Activated naive CD4-positive, alpha-beta T cell treated with anti-CD3 and anti-CD28 coated beads, Interleukin-2, amount 10 ng/mL, durations not matched to agents 7 days and 5 days (primary cell): ENCODE results near the gene TSPAN17.

Experiments
- CTCF ChIA-PET: fragments of 350-600 bp; sonication (Branson Sonifier 250); formaldehyde crosslinking; loops from one replicate; lab custom pipeline; 2021; ENCODE audit warnings: antibody characterized with exemption; lab: Charles Lee
- DNase-seq: peaks from one replicate; pipeline ENCODE4 v3.0.0-alpha.2; 2020
- H3K27ac Mint-ChIP-seq: one replicate; pipeline ENCODE4 v1.8.0; 2021; ENCODE audit warnings: mild to moderate bottlenecking, moderate library complexity, mixed read lengths
- H3K27me3 Mint-ChIP-seq: one replicate; pipeline ENCODE4 v1.8.0; 2021; ENCODE audit warnings: mild to moderate bottlenecking, mixed read lengths
- H3K36me3 Mint-ChIP-seq: one replicate; pipeline ENCODE4 v1.8.0; 2021; ENCODE audit warnings: mixed read lengths
- H3K4me1 Mint-ChIP-seq: one replicate; pipeline ENCODE4 v1.8.0; 2021; ENCODE audit warnings: mixed read lengths
- H3K4me3 Mint-ChIP-seq: one replicate; pipeline ENCODE4 v1.8.0; 2021; ENCODE audit warnings: mild to moderate bottlenecking, moderate library complexity, mixed read lengths
- H3K9me3 Mint-ChIP-seq: one replicate; pipeline ENCODE4 v1.8.0; 2021; ENCODE audit warnings: mixed read lengths

TSPAN17 gene

DNA sequence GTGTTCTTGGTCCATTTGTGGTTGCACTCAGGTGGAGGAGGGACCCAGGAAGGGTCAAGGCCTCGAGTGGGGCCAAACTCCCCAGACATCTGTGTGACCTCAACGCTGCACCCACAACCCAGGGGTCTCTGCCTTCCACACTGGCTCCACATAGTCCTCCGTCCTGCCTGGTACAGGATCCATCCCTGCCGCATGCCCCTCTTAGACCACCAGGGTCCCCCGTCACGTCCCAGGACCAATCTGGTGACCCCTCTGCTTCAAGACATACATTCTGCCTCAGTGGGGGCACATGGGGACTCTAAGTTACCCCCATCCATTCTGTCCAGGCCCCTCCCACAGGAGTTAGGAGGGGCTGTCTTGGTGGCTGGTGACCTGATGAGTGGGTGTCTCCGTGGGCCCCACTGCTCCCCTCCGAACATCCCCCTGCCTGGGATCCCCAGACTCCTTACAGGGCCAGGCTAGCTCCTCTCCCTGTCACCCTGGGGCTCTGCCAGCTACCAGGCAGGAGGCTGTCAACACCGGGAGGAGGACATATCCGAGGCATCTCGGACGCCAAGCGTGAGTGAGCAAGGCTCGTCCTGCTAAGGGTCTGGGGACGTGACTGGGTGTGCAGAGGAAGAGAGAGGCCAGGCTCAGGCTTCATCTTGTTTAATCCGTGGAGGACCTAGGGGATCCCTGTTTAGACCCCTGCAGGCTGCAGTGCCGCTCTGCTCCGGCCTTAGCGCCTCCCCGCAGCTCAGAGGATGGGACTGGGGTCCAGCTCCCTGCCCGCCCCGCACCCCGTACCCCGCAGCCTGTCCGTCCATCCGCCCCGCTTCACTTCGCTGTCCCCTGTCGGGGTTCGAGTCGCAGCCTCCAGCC is 32.3 kb downstream of the TSPAN17 start:
- DNase-seq, result no peak
- Mint-ChIP-seq H3K27me3 (peaks cover 80% of the 10 kb centered on the region), H3K9me3 (no peaks in the 10 kb centered on the region), H3K36me3 (no peaks in the 10 kb centered on the region), H3K4me1 (no peaks in the 10 kb centered on the region), H3K27ac (no peak overlapping the region), H3K4me3 (no peak overlapping the region)
- CTCF ChIA-PET, result interaction anchor here (1.3 kb wide), 1 partner anchor 19 kb away, joined by 6 read pairs; no protein-coding TSS in a partner anchor

- H3K9me3 Mint-ChIP-seq, result peaks cover 2% of the 10 kb centered on the region
- no peaks in the 10 kb centered on the region for H3K36me3 Mint-ChIP-seq
- CTCF ChIA-PET, result interaction anchor here (1.3 kb wide), 1 partner anchor 19 kb away, joined by 6 read pairs; no protein-coding TSS in a partner anchor
- no peak overlapping the region for H3K4me3 Mint-ChIP-seq
- H3K27ac Mint-ChIP-seq, result no peak overlapping the region
- H3K27me3 Mint-ChIP-seq, result peaks cover 86% of the 10 kb centered on the region
- H3K4me1 Mint-ChIP-seq, result no peaks in the 10 kb centered on the region
- DNase-seq, result no peak
Measured at GRCh38 chr5:176680226-176680563, 32.9 kb downstream of the TSPAN17 start.

DNA sequence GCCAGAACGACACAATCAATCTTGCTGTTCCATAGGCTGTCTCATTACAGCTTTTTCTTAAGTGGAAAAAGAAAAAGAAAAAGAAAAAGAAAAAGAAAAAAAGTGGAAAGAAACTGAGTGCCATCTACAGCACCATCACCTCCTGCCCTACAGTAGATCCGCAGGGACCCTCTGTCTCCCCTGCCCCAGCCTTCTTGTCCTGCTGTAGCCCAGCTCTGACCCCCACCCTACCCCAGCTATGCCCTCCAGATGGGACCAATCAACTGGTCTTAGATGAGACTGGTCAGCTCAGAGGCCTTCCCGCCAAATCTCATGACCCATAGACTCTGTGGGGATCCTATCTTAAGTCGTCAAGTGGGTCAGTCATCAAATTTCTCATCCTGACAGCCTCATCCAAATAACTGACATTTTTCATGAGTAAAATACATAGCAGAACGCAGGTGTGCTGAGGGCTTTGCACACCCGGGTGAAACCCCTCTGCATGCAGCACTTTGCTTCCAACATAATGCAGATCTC is 34.8 kb downstream of the TSPAN17 start:
- Mint-ChIP-seq H3K27ac (no peak overlapping the region), H3K36me3 (no peaks in the 10 kb centered on the region), H3K9me3 (peaks cover 3% of the 10 kb centered on the region), H3K4me1 (no peaks in the 10 kb centered on the region), H3K4me3 (no peak overlapping the region), H3K27me3 (peaks cover 78% of the 10 kb centered on the region)
- DNase-seq, result no peak
- CTCF ChIA-PET, result no interaction called here

DNA sequence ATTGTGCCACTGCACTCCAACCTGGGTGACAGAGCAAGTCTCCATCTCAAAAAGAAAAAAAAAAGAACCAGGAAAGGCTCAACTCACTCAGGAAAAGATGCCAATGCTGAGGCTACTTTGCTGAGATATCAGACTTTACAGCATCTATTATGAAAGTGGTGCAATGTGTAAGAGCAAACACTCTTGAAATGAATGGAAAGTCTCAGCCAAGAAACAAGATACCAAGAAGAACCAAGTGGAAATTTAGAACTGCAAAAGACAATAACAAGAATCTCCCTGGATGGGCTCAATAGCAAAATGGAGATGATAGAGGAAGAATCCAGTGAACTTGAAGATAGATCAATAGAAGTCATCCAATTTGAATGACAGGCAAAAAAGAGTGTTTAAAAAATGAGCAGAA is 37.7 kb downstream of the TSPAN17 start:
- CTCF ChIA-PET, result no interaction called here
- Mint-ChIP-seq H3K27me3 (peaks cover 62% of the 10 kb centered on the region), H3K4me1 (no peaks in the 10 kb centered on the region), H3K9me3 (peaks cover 3% of the 10 kb centered on the region), H3K27ac (no peak overlapping the region), H3K36me3 (no peaks in the 10 kb centered on the region), H3K4me3 (no peak overlapping the region)
- DNase-seq, result no peak

DNA sequence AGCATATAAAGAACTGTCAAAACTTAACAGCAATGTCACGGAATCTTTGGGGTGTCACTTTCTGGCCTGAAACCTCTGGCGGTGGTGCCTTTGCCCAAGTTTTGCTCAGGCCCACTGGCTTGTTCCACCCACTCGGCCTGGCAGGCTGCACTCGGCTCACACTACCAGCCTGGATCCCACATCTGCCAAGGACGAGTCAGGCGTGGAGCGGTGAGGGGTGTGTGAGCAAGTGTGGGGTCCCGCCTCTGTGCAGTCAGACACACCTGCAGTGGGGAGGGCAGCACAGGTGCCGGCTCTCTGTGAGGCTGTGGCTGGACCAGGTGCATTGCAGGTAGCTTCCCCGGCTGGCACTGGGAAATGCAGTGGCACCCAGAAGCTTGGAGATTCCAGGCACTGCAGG is 40.0 kb downstream of the TSPAN17 start:
- H3K27me3 Mint-ChIP-seq, result peaks cover 59% of the 10 kb centered on the region
- H3K4me1 Mint-ChIP-seq, result no peaks in the 10 kb centered on the region
- H3K27ac Mint-ChIP-seq, result no peak overlapping the region
- no peak overlapping the region for H3K4me3 Mint-ChIP-seq
- H3K9me3 Mint-ChIP-seq, result peaks cover 3% of the 10 kb centered on the region
- no peaks in the 10 kb centered on the region for H3K36me3 Mint-ChIP-seq
- DNase-seq, result no peak
- CTCF ChIA-PET, result no interaction called here

GRCh38 chr5:176687881-176688280 is 40.6 kb downstream of the TSPAN17 start:
- CTCF ChIA-PET, result no interaction called here

GRCh38 chr5:176690911-176691310 is 43.6 kb downstream of the TSPAN17 start:
- no peaks in the 10 kb centered on the region for H3K36me3 Mint-ChIP-seq
- H3K4me3 Mint-ChIP-seq, result no peak overlapping the region
- no peak for DNase-seq
- H3K4me1 Mint-ChIP-seq, result no peaks in the 10 kb centered on the region
- no peak overlapping the region for H3K27ac Mint-ChIP-seq
- no peaks in the 10 kb centered on the region for H3K9me3 Mint-ChIP-seq
- peaks cover 70% of the 10 kb centered on the region for H3K27me3 Mint-ChIP-seq
- CTCF ChIA-PET, result interaction anchor here (1.2 to 1.4 kb wide), 2 partner anchors 10 to 30 kb away, joined by 3 to 6 read pairs; no protein-coding TSS in a partner anchor

More at GRCh38 chr5:176687881-176688280, 40.6 kb downstream of the TSPAN17 start:
- Mint-ChIP-seq H3K4me3 (no peak overlapping the region), H3K4me1 (no peaks in the 10 kb centered on the region), H3K9me3 (peaks cover 3% of the 10 kb centered on the region), H3K27ac (no peak overlapping the region), H3K27me3 (peaks cover 59% of the 10 kb centered on the region), H3K36me3 (no peaks in the 10 kb centered on the region)
- no peak for DNase-seq

DNA sequence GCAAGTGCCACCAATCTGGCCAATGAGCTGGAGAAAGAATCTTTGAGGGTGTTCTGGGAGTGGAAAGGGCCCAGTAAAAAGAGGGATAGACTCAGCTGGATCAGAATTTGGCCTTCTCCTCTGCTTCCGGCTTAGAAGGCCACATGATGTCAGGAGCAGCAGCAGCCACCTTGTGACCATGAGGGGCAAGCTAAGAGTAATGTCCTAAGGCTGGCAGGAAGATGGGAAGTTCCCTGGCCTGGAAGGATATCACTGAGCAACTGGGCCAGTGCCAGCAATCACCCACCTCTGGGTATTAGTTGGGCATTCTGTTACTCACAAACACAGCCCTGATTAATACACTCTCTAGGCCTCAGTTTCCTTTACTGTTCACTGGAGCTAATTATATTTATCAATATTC is 44.2 kb downstream of the TSPAN17 start:
- H3K27ac Mint-ChIP-seq, result no peak overlapping the region
- CTCF ChIA-PET, result no interaction called here
- H3K4me3 Mint-ChIP-seq, result no peak overlapping the region

GRCh38 chr5:176692326-176692725 is 45.0 kb downstream of the TSPAN17 start:
- Mint-ChIP-seq H3K9me3 (no peaks in the 10 kb centered on the region), H3K27ac (no peak overlapping the region), H3K4me1 (no peaks in the 10 kb centered on the region), H3K36me3 (no peaks in the 10 kb centered on the region), H3K27me3 (peaks cover 80% of the 10 kb centered on the region), H3K4me3 (no peak overlapping the region)
- CTCF ChIA-PET, result no interaction called here
- no peak for DNase-seq

More for the DNA sequence above, 44.2 kb downstream of the TSPAN17 start:
- H3K36me3 Mint-ChIP-seq, result no peaks in the 10 kb centered on the region
- no peaks in the 10 kb centered on the region for H3K9me3 Mint-ChIP-seq
- peaks cover 76% of the 10 kb centered on the region for H3K27me3 Mint-ChIP-seq
- DNase-seq, result no peak
- H3K4me1 Mint-ChIP-seq, result no peaks in the 10 kb centered on the region

DNA sequence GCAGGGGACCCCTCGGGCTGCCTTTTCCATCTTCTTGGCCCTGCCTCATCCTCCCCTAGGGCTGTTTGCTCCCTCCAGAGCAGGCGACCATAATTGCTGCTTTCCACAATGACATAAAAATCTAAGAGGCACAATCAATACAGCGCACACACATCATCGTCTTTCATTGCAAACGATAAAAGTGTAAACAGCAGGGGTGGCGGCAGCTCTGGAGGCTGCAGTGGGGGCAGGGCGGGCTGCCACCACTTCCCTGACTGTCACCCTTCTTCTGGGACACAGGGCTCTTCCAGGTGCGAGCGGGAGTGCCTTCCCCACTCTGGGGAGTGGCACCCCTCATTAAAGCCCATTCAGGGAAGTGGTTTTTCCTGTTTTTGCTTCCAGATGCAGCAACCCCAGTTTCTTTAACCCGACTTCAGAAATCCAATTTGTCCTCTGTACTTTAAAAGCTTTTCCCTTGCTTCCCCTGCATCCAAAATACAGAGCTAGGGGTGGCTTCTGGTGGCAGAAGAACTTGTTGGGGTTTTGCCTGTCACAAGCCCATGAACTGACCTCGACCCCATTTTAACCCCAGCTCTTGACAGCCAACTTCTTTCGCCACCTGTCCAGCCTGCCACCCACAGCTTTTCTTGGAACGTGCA is 45.7 kb downstream of the TSPAN17 start:
- Mint-ChIP-seq H3K4me3 (no peak overlapping the region), H3K27ac (no peak overlapping the region), H3K4me1 (no peaks in the 10 kb centered on the region), H3K9me3 (no peaks in the 10 kb centered on the region), H3K36me3 (no peaks in the 10 kb centered on the region), H3K27me3 (peaks cover 84% of the 10 kb centered on the region)
- CTCF ChIA-PET, result interaction anchor here (0.8 to 1.0 kb wide), 2 partner anchors 32 to 35 kb away, joined by 3 to 4 read pairs; no protein-coding TSS in a partner anchor
- DNase-seq, result no peak

GRCh38 chr5:176693477-176693851 is 46.2 kb downstream of the TSPAN17 start:
- H3K27me3 Mint-ChIP-seq, result peaks cover 89% of the 10 kb centered on the region
- H3K36me3 Mint-ChIP-seq, result no peaks in the 10 kb centered on the region
- CTCF ChIA-PET, result interaction anchor here (0.8 to 1.0 kb wide), 2 partner anchors 33 to 36 kb away, joined by 3 to 4 read pairs; no protein-coding TSS in a partner anchor
- H3K9me3 Mint-ChIP-seq, result no peaks in the 10 kb centered on the region
- DNase-seq, result no peak
- H3K27ac Mint-ChIP-seq, result no peak overlapping the region
- H3K4me1 Mint-ChIP-seq, result no peaks in the 10 kb centered on the region
- H3K4me3 Mint-ChIP-seq, result no peak overlapping the region

DNA sequence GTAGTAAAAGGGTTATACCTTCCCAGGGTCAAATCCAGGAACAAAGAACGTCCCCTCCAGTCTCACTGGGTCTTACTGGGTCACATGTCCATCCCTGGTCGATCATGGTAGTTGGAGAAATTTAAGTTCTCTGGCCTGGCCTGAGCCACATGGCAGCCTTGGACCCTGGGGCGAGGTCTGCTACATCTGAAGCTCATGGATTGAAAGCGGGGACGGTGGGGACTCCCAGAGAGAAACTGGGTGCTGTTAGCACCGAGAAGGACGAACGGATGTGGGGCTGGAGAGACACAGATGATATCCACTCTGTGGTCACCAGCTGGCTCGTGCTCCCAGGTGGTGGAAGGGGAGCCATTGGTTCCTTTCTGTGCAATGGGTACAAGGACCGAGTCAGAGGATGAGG is 46.9 kb downstream of the TSPAN17 start:
- H3K27me3 Mint-ChIP-seq, result peaks cover 96% of the 10 kb centered on the region
- H3K27ac Mint-ChIP-seq, result no peak overlapping the region
- DNase-seq, result no peak
- no peaks in the 10 kb centered on the region for H3K36me3 Mint-ChIP-seq
- no peaks in the 10 kb centered on the region for H3K4me1 Mint-ChIP-seq
- no peak overlapping the region for H3K4me3 Mint-ChIP-seq
- CTCF ChIA-PET, result interaction anchor here (1.0 kb wide), 2 partner anchors 34 to 37 kb away, joined by 3 to 4 read pairs; no protein-coding TSS in a partner anchor
- H3K9me3 Mint-ChIP-seq, result no peaks in the 10 kb centered on the region

DNA sequence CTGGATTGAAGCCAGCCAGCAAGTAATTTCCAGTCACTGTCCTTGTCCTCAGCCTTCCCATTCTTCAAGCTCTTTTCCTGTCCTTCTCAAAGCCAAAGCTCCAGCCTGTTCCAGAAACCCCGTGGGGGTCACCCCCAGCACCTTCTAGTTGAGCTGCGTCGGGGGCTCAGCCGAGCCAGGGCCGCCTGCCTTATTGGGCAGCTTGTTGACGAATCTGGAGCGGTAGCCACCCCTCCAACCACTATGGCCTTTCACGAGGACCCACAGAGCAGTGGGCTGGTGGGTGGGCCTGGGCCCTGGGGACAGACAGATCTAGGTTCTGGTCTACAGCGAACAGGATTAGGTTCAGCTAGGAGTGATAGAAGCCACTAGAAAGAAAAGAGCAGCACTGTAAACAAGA is 47.3 kb downstream of the TSPAN17 start:
- CTCF ChIA-PET, result interaction anchor here (0.5 to 1.0 kb wide), 2 partner anchors 34 to 472 kb away, joined by 3 to 4 read pairs; no protein-coding TSS in a partner anchor
- H3K27me3 Mint-ChIP-seq, result peaks cover 94% of the 10 kb centered on the region
- no peak overlapping the region for H3K4me3 Mint-ChIP-seq
- no peak overlapping the region for H3K27ac Mint-ChIP-seq
- H3K36me3 Mint-ChIP-seq, result no peaks in the 10 kb centered on the region
- DNase-seq, result no peak
- no peaks in the 10 kb centered on the region for H3K9me3 Mint-ChIP-seq
- H3K4me1 Mint-ChIP-seq, result no peaks in the 10 kb centered on the region

- no peaks in the 10 kb centered on the region for H3K4me1 Mint-ChIP-seq
- no peak overlapping the region for H3K4me3 Mint-ChIP-seq
- DNase-seq, result no peak
- H3K9me3 Mint-ChIP-seq, result no peaks in the 10 kb centered on the region
- no peaks in the 10 kb centered on the region for H3K36me3 Mint-ChIP-seq
- H3K27ac Mint-ChIP-seq, result no peak overlapping the region
- H3K27me3 Mint-ChIP-seq, result peaks cover 93% of the 10 kb centered on the region
- CTCF ChIA-PET, result interaction anchor here (0.5 to 1.0 kb wide), 2 partner anchors 35 to 472 kb away, joined by 3 to 4 read pairs; no protein-coding TSS in a partner anchor
Measured at GRCh38 chr5:176695073-176695472, 47.8 kb downstream of the TSPAN17 start.
